Nucleus accumbens (tissue), 56 donors: ENCODE measurements around the gene KIAA0232.
"Not testable (repeated sequence)": the region's sequence is repeated elsewhere in the genome, so short reads cannot be mapped to it uniquely, and the experiment has no call there.

Experiments used
- DNase-seq, 56 donors: peaks; one replicate each; lab custom pipeline; 2025; lab: John Stamatoyannopoulos, UW

Gene KIAA0232

GRCh38 chr4:6802025-6802424, 19.5 kb downstream of the KIAA0232 start:
- no peak for DNase-seq

GRCh38 chr4:6802626-6803025, 20.1 kb downstream of the KIAA0232 start:
- no peak for DNase-seq

GRCh38 chr4:6803246-6803645, 20.7 kb downstream of the KIAA0232 start:
- DNase-seq = no peak

- no peak for DNase-seq
Measured at GRCh38 chr4:6804082-6804752, 21.7 kb downstream of the KIAA0232 start.

- DNase-seq = no peak
Measured at GRCh38 chr4:6806924-6807626, 24.5 kb downstream of the KIAA0232 start.

- no peak for DNase-seq
Measured at GRCh38 chr4:6808259-6808658, 25.7 kb downstream of the KIAA0232 start.

- no peak for DNase-seq
Measured at GRCh38 chr4:6811165-6811564, 28.6 kb downstream of the KIAA0232 start.

- no peak for DNase-seq
Measured at GRCh38 chr4:6812766-6813165, 30.2 kb downstream of the KIAA0232 start.

- DNase-seq = no peak
Measured at GRCh38 chr4:6813725-6814124, 31.2 kb downstream of the KIAA0232 start.

GRCh38 chr4:6815029-6815836, 32.7 kb downstream of the KIAA0232 start:
- DNase-seq = no peak

- DNase-seq = no peak
Measured at GRCh38 chr4:6819295-6819694, 36.8 kb downstream of the KIAA0232 start.

GRCh38 chr4:6820695-6821094, 38.2 kb downstream of the KIAA0232 start:
- no peak for DNase-seq

GRCh38 chr4:6824071-6824470, 41.5 kb downstream of the KIAA0232 start:
- DNase-seq = no peak

GRCh38 chr4:6824772-6825402, 42.4 kb downstream of the KIAA0232 start:
- no peak for DNase-seq

GRCh38 chr4:6825403-6825802, 42.9 kb downstream of the KIAA0232 start:
- no peak for DNase-seq

- DNase-seq = no peak
Measured at GRCh38 chr4:6826781-6827508, 44.4 kb downstream of the KIAA0232 start.

- DNase-seq = no peak
Measured at GRCh38 chr4:6829086-6829485, 46.6 kb downstream of the KIAA0232 start.

- no peak for DNase-seq
Measured at GRCh38 chr4:6834867-6835266, 52.3 kb downstream of the KIAA0232 start.

- DNase-seq = not testable (repeated sequence)
Measured at GRCh38 chr4:6835616-6836015, 53.1 kb downstream of the KIAA0232 start.

GRCh38 chr4:6837106-6837505, 54.6 kb downstream of the KIAA0232 start:
- not testable (repeated sequence) for DNase-seq
